ENCODE results near the gene HMX2. TPM values are rescaled to one million over a fixed set of nuclear protein-coding genes. Genes with fewer than 3 reads are reported as not detected.

HMX2 gene
- total RNA-seq = not detected in 2 replicates

DNA sequence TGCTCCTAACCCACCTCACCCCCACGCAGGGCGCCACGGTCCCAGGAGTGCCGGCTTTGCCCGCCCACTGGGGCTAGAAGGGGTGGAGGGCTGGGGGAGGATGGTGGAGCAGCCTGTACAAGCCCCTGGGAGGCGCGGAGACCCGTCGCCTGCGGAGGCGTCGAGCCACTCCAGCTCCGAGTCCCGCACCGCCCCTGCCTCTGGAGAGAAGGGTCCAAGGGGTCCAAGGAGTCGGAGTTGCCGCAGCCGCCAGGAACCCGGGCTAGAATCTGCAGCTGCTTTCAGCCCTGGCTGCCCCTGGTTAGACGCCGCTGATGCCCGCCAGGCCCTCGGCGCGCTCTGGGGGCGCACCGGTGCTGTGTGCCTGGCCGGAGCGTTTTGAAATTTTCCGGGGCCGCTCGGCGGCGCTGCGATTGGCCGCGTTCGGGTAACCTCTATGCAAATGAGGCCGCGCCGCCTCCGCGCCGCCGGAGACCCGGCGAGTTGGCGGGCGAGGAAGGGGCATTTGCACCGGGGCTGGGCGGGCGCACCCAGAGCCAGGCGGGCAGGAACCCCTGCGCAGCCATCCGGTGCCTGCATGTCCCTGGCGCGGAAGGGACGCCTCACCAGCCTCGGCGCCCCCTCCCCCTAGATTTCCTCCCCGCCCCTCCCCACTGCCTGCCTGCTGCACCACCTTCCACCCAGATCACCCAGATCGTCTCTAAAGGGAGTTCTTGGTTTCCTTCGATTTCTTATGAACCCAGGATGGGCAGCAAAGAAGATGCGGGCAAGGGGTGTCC is at the start of gene HMX2:
Gene HMX2, plus strand, starts transcription at position 502 of the 779 bp plus-strand sequence. Its CDS starts 243 bp downstream, at position 745.

GRCh38 chr10:123135415-123136141 is 12.4 kb upstream of the HMX2 start, which contains the start of gene HMX3:
TSS of gene HMX3 (plus strand) at chr10:123135970. CDS start at chr10:123136051, 81 bp downstream.

GRCh38 chr10:123154092-123154710 is 6.3 kb downstream of the HMX2 start, which contains the start of gene BUB3:
TSS of gene BUB3 (plus strand) at chr10:123154402. CDS start at chr10:123154918, 516 bp downstream.

Other genes with a start within 250 kb of the HMX2 start
- gene FAM24A, start 237.5 kb upstream of the HMX2 start, total RNA-seq = not detected in 2 replicates
- 8.1 and 8.9 TPM in 2 replicates for gene C10orf88, start 193.9 kb upstream of the HMX2 start, total RNA-seq
- gene PSTK, start 167.7 kb upstream of the HMX2 start, total RNA-seq = 1.3 and 1.6 TPM in 2 replicates
- 6.8 and 7.2 TPM in 2 replicates for gene IKZF5, start 139.3 kb upstream of the HMX2 start, total RNA-seq
- gene ACADSB, start 139.1 kb upstream of the HMX2 start, total RNA-seq = 7.5 and 8.4 TPM in 2 replicates
- not detected in 2 replicates for gene HMX3, start 12.2 kb upstream of the HMX2 start, total RNA-seq
- gene BUB3, start 6.3 kb downstream of the HMX2 start, total RNA-seq = 127 and 132 TPM in 2 replicates

All from hair follicle dermal papilla cell (primary cell).